Measurements from ENCODE around the gene KLHL34.
A peak's percentile ranks its signal among the peaks of the same experiment; 100 is the strongest.

The KLHL34 gene, protein sequence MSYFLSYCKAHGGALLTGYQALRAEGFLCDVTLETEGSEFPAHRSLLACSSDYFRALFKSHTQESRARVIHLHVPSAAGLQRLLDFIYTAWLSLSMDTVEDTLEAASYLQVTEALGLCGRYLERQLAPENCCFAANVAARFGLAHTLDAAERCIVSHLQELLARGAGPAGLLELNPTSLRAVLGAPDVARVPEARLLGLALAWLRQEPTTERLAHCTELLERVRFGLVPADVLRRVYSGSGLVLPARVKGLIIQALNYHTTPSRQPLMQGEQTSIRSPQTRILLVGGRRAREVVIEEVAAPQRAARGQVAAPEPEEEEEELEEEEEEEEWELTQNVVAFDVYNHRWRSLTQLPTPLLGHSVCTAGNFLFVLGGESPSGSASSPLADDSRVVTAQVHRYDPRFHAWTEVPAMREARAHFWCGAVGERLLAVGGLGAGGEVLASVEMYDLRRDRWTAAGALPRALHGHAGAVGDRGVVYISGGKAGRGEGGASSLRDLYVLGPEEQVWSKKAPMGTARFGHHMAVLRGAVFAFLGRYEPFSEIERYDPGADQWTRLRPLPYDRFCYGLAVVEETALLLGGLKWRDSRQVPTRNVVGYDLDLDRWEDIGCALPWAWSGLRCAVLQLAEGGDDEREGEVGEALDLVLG

DNA sequence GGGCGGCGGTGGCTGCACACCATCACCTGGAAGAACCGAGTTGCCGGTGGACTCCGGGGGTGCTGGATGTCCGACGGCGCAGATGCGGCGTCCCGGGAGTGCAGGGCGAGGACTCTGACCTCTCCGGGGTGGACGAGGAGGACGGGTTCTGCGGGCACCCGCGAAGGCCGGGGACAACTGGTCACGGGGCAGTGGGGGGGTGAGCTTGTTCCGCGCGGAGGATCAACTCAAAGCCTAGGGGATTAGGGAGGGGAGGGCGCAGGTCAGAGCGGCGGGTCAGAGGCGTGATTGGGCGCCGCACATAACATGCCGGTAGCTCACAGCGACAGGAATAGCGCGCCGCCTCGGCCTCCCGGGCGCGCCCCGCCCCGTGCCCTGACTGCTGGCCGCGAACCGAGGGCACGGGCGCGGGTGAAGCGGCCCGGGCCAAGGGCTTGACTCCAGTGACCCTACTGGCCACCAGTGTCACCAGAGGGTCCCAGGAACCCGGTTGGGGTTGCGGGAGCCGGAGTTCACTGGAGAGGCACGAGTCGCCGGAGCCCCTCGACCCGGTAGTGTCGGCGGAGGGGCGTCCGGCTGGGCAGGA, at the start of gene KLHL34:
TSS of gene KLHL34 (minus strand) at position 179 of the 586 bp plus-strand sequence. CDS start 542 bp downstream, outside the sequence.
- peak; percentile 26 for DNase-seq

GRCh38 chrX:21705225-21705624, 47.1 kb upstream of the KLHL34 start:
- DNase-seq, result no peak

GRCh38 chrX:21702725-21703124, 44.6 kb upstream of the KLHL34 start:
- DNase-seq, result no peak

- DNase-seq, result no peak
Measured at GRCh38 chrX:21700967-21701366, 42.8 kb upstream of the KLHL34 start.

DNA sequence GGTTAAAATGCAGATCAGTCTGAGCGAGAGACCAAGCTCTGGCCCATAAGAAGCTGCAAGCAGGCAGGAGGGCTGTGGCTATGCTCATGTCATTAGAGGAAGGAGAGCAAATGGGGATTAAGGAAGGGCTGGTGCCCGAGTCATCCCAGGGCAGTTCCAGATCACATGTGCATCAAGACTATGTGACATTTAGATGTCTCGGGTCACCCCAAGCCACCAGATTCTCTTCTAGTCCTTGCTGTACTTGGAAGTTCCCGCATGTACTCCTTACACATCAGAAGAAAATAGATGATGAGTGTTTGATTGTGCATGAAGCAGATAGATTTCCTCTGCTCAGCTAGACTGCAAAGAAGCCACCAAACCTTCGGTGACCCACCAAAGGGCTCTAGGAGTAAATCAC, 42.1 kb upstream of the KLHL34 start:
- no peak for DNase-seq

GRCh38 chrX:21699136-21699535, 41.0 kb upstream of the KLHL34 start:
- no peak for DNase-seq

- no peak for DNase-seq
Measured at GRCh38 chrX:21698272-21698671, 40.1 kb upstream of the KLHL34 start.

GRCh38 chrX:21691512-21692018, 33.4 kb upstream of the KLHL34 start:
- DNase-seq, result peak; percentile 3

DNA sequence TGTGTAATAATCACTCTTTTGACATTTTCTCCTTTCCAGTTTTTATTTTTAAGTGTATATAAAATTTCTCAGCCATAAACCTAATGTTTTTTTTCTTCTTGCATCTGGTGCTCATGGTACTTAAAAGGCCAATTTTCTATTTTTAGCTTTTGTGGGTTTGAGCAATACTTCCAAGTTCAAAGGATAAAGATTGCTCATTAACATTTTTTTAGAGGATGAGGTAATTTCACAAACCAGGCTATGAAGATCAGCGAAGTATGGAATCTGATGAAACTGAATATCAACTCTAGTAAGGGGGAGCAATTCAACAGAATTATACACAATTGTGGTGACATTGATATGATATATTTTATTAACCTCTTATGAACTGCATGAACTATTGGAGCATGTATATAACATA, 25.8 kb upstream of the KLHL34 start:
- DNase-seq, result no peak

GRCh38 chrX:21678048-21678612, 20.0 kb upstream of the KLHL34 start:
- DNase-seq, result no peak

DNA sequence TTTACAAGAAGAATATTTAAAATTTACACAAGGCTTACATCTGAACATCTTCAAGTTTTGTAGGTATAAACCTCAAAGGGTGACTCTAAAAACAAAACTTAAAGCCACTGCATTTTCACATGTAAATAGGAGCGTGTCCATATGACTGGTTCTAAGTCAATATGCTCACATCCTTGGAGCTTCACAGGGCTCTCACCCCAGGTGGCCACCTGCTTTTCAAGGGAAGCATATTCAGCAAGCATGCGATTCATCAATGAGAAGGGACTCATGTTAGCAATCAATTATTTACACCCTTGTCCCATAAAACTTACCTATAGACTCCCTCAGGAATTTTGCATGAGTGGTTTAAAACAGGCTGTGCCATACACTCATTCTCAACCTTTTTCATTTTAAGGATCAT, 17.8 kb upstream of the KLHL34 start:
- DNase-seq, result no peak

- DNase-seq, result no peak
Measured at GRCh38 chrX:21674430-21675186, 16.5 kb upstream of the KLHL34 start.

GRCh38 chrX:21666679-21667078, 8.5 kb upstream of the KLHL34 start:
- DNase-seq, result no peak

DNA sequence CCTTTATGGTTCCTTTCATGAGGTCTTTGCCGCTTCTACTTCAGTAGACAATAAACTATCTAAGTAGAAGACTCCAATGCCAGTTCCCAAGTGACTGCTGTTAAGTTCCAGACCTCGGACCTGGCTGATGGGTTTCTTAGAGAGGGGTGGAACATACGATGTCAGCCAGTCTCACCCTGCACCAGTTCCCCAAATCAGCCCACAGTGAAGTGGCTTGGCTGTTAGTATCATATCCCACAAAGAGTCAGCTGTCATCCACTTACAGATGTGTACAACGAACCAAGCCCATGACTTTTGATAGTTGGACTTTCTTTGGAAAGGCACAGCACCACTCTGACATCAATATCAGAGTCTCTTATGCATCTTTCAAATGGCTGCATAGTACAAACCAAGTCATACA, 8.1 kb upstream of the KLHL34 start:
- DNase-seq, result no peak

- DNase-seq, result no peak
Measured at GRCh38 chrX:21662761-21663160, 4.6 kb upstream of the KLHL34 start.

GRCh38 chrX:21661316-21661715, 3.2 kb upstream of the KLHL34 start:
- no peak for DNase-seq

GRCh38 chrX:21660156-21660555, 2.0 kb upstream of the KLHL34 start:
- no peak for DNase-seq

DNA sequence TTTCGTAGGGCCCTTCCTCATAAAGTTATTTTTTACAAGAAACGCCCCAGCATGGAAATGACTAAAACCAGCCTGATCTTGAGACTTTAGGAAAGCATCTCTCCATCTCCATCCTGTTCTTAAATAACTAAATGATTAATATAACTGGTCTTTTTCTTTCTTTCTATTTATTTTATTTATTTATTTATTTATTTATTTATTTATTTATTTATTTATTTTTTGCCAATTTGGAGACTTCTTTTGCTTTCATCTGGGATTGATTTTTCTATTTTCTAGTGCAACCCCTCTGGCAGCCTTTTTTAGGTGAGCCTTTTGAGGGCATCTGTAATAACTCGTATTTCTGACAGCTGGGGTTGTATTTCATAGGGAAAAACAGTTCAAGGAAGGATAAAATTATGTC, 1.2 kb upstream of the KLHL34 start:
- no peak for DNase-seq

- DNase-seq, result peak; percentile 27
Measured at GRCh38 chrX:21658746-21659145, 616 bp upstream of the KLHL34 start.

GRCh38 chrX:21657318-21658151, 595 bp downstream of the KLHL34 start:
- peak; percentile 11 for DNase-seq

- no peak for DNase-seq
Measured at GRCh38 chrX:21656587-21657317, 1.4 kb downstream of the KLHL34 start.
